A673 (cell line): ENCODE results near the gene GALNT10. TPM values are rescaled to one million over a fixed set of nuclear protein-coding genes. Genes with fewer than 3 reads are reported as not detected.

Experiments used
- BruUV-seq: library from RNA; stranded (reverse); fragments of 400-500 nt; replicated peaks from 2 replicates; lab custom pipeline; 2021; lab: Mats Ljungman, UMichigan
- CTCF ChIA-PET: fragments of 300-600 bp; sonication (Branson Sonifier 250); formaldehyde crosslinking; loops from one replicate; lab custom pipeline; 2022; ENCODE audit warnings: antibody characterized with exemption; lab: Charles Lee
- POLR2A ChIA-PET: fragments of 300-600 bp; sonication (Branson Sonifier 250); formaldehyde crosslinking; loops from one replicate; lab custom pipeline; 2022; ENCODE audit warnings: antibody characterized with exemption; ENCODE audit not compliant: low non-redundant PET; lab: Charles Lee
- DNase-seq: peaks from one replicate; pipeline ENCODE4 v3.0.0-alpha.2; 2015; ENCODE audit warnings: low spot score
- H3K27ac ChIP-seq: fragments of 200-600 bp; sonication (generic); 2 replicates; pipeline ENCODE4 v1.5.1; 2016; ENCODE audit warnings: mixed run types, low read depth, mild to moderate bottlenecking, mixed read lengths, antibody characterized with exemption, low read length; ENCODE audit not compliant: poor library complexity, severe bottlenecking
- H3K27me3 ChIP-seq: fragments of 200-600 bp; sonication (generic); replicated peaks from 2 replicates; pipeline ENCODE4 v1.6.1; 2017; ENCODE audit warnings: mixed run types, low read depth, mild to moderate bottlenecking, mixed read lengths, antibody characterized with exemption, low read length; ENCODE audit not compliant: insufficient read depth, poor library complexity
- H3K36me3 ChIP-seq: fragments of 200-600 bp; sonication (generic); 2 replicates; pipeline ENCODE4 v1.6.1; 2016; ENCODE audit warnings: mixed run types, mild to moderate bottlenecking, mixed read lengths, antibody characterized with exemption, low read length; ENCODE audit not compliant: insufficient read depth, poor library complexity, severe bottlenecking
- H3K4me1 ChIP-seq: fragments of 200-600 bp; sonication (generic); 2 replicates; pipeline ENCODE4 v1.6.1; 2017; ENCODE audit warnings: mixed run types, mild to moderate bottlenecking, mixed read lengths, antibody characterized with exemption, low read length; ENCODE audit not compliant: insufficient read depth, poor library complexity, severe bottlenecking
- H3K4me3 ChIP-seq: fragments of 200-600 bp; sonication (generic); 2 replicates; pipeline ENCODE4 v1.5.1; 2016; ENCODE audit warnings: low read depth, mixed run types, mild to moderate bottlenecking, mixed read lengths, low read length; ENCODE audit not compliant: poor library complexity, severe bottlenecking
- H3K9me3 ChIP-seq: fragments of 200-600 bp; sonication (generic); 2 replicates; pipeline ENCODE4 v1.6.1; 2016; ENCODE audit warnings: mixed run types, low read depth, mild to moderate bottlenecking, mixed read lengths, antibody characterized with exemption, low read length; ENCODE audit not compliant: poor library complexity, severe bottlenecking
- EZH2 ChIP-seq: fragments of 200-600 bp; sonication (generic); IDR thresholded peaks from 2 replicates; pipeline ENCODE4 v1.6.1; 2017; ENCODE audit warnings: borderline replicate concordance, low read depth, mild to moderate bottlenecking, mixed read lengths, antibody characterized with exemption, low read length; ENCODE audit not compliant: poor library complexity, severe bottlenecking
- intact Hi-C: fragments of 100-400 bp; cut with micrococcal nuclease; formaldehyde crosslinking; loops from one replicate; pipeline ENCODE4 v1.10.0; 2022; ENCODE audit not compliant: unreplicated experiment
- total RNA-seq: library from RNA; stranded (reverse); gene quantifications from 2 replicates; pipeline ENCODE4 v1.2.3, GENCODE V29; 2021
- TF ChIP-seq, protein P1 (sequence below): fragments of 300-800, 200-600 bp; sonication (generic); conservative IDR thresholded peaks from 2 replicates; pipeline ENCODE4 v1.5.1; 2017; ENCODE audit warnings: low read depth, mild to moderate bottlenecking, antibody characterized with exemption, low read length, moderate library complexity, mixed read lengths

The GALNT10 gene
- total RNA-seq, 1 experiment from 2014 or later = 17.9 TPM

- intact Hi-C loops = no loop called here
- BruUV-seq = no TSS peak
- H3K36me3 ChIP-seq = no peaks in the 10 kb centered on the region
- CTCF ChIA-PET = no interaction called here
- no peak overlapping the region for H3K4me3 ChIP-seq
- no peak for TF ChIP-seq EZH2
- TF ChIP-seq, protein P1, sequence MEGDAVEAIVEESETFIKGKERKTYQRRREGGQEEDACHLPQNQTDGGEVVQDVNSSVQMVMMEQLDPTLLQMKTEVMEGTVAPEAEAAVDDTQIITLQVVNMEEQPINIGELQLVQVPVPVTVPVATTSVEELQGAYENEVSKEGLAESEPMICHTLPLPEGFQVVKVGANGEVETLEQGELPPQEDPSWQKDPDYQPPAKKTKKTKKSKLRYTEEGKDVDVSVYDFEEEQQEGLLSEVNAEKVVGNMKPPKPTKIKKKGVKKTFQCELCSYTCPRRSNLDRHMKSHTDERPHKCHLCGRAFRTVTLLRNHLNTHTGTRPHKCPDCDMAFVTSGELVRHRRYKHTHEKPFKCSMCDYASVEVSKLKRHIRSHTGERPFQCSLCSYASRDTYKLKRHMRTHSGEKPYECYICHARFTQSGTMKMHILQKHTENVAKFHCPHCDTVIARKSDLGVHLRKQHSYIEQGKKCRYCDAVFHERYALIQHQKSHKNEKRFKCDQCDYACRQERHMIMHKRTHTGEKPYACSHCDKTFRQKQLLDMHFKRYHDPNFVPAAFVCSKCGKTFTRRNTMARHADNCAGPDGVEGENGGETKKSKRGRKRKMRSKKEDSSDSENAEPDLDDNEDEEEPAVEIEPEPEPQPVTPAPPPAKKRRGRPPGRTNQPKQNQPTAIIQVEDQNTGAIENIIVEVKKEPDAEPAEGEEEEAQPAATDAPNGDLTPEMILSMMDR = no peak
- POLR2A ChIA-PET = interaction anchor here (0.5 kb wide), 1 partner anchor 174 kb away, joined by 3 read pairs; no protein-coding TSS in a partner anchor
- no peaks in the 10 kb centered on the region for H3K27me3 ChIP-seq
- no peaks in the 10 kb centered on the region for H3K9me3 ChIP-seq
- H3K4me1 ChIP-seq = no peaks in the 10 kb centered on the region
- no peak overlapping the region for H3K27ac ChIP-seq
- DNase-seq = no peak
Measured at GRCh38 chr5:154248691-154249090, 58.2 kb downstream of the GALNT10 start.

- intact Hi-C loops = no loop called here
- no peak overlapping the region for H3K27ac ChIP-seq
- POLR2A ChIA-PET = no interaction called here
- no peak for DNase-seq
- CTCF ChIA-PET = no interaction called here
- no peaks in the 10 kb centered on the region for H3K27me3 ChIP-seq
- H3K4me3 ChIP-seq = no peak overlapping the region
- BruUV-seq = no TSS peak
- H3K4me1 ChIP-seq = no peaks in the 10 kb centered on the region
- no peaks in the 10 kb centered on the region for H3K9me3 ChIP-seq
- no peaks in the 10 kb centered on the region for H3K36me3 ChIP-seq
- TF ChIP-seq EZH2 = no peak
- TF ChIP-seq, protein P1 = no peak
Measured at GRCh38 chr5:154249826-154250225, 59.3 kb downstream of the GALNT10 start.

DNA sequence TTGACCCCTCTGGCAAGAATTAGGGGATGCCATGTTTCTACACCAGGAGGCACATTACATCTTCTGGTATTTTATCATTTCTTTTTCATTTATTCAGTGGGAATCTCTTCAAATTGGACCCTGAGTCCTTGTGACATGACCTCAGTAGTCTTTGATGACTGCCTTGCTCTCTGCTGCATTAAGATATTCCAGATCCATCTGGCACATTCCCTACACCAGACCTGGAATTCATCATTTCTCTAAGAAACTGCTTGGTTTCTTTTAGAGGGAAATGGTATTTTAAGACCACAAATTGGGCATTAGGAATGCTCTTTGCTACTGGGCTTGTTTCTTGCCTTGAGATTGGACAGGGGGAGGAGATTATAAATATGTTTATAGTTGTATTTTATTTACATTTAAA is 61.0 kb downstream of the GALNT10 start:
- DNase-seq = no peak
- ChIA-PET POLR2A (no interaction called here), CTCF (no interaction called here)
- TF ChIP-seq, protein P1 = no peak
- no peak for TF ChIP-seq EZH2
- H3K27ac ChIP-seq = no peak overlapping the region
- H3K4me1 ChIP-seq = no peaks in the 10 kb centered on the region
- H3K9me3 ChIP-seq = no peaks in the 10 kb centered on the region
- intact Hi-C loops = no loop called here
- no peak overlapping the region for H3K4me3 ChIP-seq
- no TSS peak for BruUV-seq
- H3K27me3 ChIP-seq = no peaks in the 10 kb centered on the region
- no peaks in the 10 kb centered on the region for H3K36me3 ChIP-seq
